GM19193 (cell line): ENCODE measurements around the gene CNN2.

Experiments used
- POLR2A ChIP-seq: IDR thresholded peaks from 4 replicates; pipeline ENCODE4 v1.6.1; 2011; ENCODE audit not compliant: insufficient read depth, insufficient read length; ENCODE audit errors: extremely low read depth

The CNN2 gene

GRCh38 chr19:1082928-1083816 is 56.8 kb downstream of the CNN2 start:
- no peak for TF ChIP-seq POLR2A

DNA sequence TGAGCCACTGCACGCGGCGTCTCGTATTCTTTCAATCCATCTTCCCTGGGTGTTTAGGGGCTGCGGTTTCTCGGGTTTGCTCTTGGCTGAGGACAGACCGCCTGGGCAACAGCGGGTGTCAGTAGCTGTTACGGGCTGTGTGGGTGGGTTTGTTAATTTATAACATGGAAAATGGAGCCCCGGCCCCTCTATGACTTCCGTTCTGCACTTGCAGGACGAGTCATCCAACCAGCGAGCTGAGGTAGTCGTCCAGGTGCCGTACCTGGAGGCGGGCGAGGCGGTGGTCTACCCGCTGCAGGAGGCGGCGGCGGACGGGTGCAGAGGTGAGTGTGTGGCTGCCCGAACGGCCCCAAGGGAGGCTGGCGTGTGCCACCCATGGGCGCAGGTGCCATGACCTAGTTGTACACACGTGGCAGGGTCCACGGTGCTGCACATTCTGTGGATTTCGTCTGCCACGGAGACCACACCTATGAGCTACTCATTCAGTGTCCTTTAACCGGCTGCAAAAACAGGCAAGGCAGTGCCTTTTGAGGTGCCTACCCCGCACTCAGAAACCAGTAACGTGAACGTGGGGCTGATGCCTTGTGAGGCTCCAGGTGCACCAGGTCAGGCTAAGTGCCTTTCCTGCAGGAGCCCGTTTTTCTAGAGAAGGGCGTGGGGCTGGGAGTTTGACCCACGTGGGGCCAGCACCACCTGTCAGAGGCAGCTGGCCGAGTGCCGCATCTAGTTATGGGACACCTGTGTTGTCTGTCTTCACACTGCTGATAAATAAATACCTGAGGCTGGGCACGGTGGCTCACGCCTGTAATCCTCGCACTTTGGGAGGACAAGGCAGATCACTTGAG is 57.8 kb downstream of the CNN2 start:
- no peak for TF ChIP-seq POLR2A

DNA sequence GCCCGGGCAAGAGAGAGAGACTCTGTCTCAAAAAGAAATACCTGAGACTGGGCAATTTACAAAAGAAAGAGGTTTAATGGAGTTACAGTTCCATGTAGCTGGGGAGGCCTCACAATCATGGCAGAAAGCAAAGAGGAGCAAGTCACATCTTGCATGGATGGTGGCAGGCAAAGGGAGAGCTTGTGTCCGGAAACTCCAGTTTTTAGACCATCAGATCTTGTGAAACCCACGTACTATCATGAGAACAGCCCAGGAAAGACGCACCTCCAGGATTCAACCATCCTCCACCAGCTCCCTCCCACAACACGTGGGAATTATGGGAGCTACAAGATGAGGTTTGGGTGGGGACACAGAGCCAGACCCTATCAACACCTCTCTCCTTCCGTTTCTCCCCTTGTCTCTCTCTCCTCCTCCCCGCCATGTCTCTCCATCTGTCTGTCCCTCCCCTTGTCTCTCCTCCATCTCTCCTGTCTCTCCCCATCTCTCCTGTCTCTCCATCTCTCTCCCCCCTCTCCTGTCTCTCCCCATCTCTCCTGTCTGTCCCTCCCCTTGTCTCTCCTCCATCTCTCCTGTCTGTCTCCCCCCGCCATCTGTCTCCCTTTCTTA is 58.7 kb downstream of the CNN2 start:
- TF ChIP-seq POLR2A, result no peak

GRCh38 chr19:1085676-1086442 is 59.5 kb downstream of the CNN2 start:
- no peak for TF ChIP-seq POLR2A

DNA sequence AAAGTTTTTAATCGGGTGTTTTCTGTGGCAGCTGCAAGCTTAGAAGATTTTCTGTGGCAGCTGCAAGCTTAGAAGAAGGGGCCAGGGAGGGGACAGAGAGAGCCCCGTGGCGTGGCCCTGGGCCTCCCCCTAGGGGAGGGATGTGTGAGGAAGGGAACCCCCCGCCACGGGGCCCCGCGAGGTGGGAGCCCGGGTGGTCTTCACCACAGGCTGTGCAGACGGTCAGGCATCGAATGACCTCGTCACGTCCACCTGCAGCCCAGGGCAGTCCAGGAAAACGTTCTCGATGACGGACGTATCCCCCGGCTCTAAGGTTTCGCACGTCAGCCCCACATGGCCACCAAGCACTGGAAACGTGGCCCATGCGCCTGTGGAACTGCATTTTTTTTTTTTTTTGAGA is 60.2 kb downstream of the CNN2 start:
- TF ChIP-seq POLR2A, result peak; percentile 40

- TF ChIP-seq POLR2A, result peak; percentile 50
These were observed 61.5 kb downstream of the CNN2 start for GRCh38 chr19:1087813-1088415.

DNA sequence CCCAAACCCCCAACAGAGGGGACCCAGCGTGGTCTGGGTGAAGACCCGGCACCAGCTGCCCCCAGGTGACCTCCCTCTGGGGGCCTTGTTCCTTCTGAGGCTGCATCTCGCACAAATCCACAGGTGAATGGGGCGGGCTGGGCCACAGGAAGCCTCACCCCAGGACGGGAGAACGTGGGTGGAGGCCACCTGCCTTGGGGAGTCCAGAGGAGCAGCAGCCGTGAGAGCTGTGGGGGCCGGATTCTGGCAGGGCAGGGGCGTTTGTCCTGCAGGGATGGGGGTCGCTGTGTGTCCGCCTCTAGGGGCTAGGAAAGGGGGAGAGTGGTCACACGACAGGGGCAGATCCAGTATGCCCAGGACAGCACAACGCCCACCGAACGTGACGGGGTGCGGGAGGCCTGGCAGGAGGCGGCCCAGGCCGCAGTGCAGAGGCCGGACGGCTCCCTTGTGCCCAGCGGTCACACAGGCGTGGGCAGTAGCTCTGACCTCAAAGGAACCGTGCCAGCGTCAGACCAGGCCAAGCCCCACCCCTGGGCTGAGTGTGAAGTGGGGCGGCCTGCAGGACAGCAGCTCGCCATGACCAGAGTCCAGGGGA is 62.1 kb downstream of the CNN2 start:
- peak; percentile 13 for TF ChIP-seq POLR2A
